Measurements from ENCODE around the gene MOXD1. TPM values are rescaled to one million over a fixed set of nuclear protein-coding genes. Genes with fewer than 3 reads are reported as not detected.

Gene MOXD1
- total RNA-seq, 1 experiment from 2014 or later, result 1.0 TPM

GRCh38 chr6:132256457-132256856 is 144.8 kb downstream of the MOXD1 start:
- Histone ChIP-seq H3K9me2 (ENCODE audit: insufficient read depth) (no peaks in the 10 kb centered on the region), H3K9me3 (ENCODE audit: control insufficient read depth in 1 of 2, insufficient read depth in 1 of 2, low read depth in 1 of 2, low read length in 2 of 2) (peaks cover 4 to 7% of the 10 kb centered on the region in 2 experiments; a peak in 2 of 4 replicates), H3K4me3 (replicated peaks in 1 of 2; ENCODE audit: low read depth in 1 of 2, low read length in 2 of 2) (no peak overlapping the region), H3K27me3 (ENCODE audit: insufficient read depth, low read length) (no peaks in the 10 kb centered on the region), H3K9ac (ENCODE audit: low read length) (no peak overlapping the region), H2AFZ (ENCODE audit: low read depth, low read length, poor library complexity, severe bottlenecking) (no peak overlapping the region), H3K27ac (ENCODE audit: low read depth, low read length) (no peak overlapping the region), H3K36me3 (ENCODE audit: control insufficient read depth in 1 of 2, insufficient read depth in 2 of 2, low read length in 2 of 2) (no peaks in the 10 kb centered on the region), H3K4me1 (ENCODE audit: control insufficient read depth in 1 of 2, insufficient read depth in 2 of 2, low read length in 2 of 2) (no peaks in the 10 kb centered on the region), H4K20me1 (ENCODE audit: insufficient read depth) (no peaks in the 10 kb centered on the region), H3K79me2 (ENCODE audit: insufficient read depth, low read length) (no peaks in the 10 kb centered on the region), H3K4me2 (ENCODE audit: low read length) (no peak overlapping the region)
- no peak for TF ChIP-seq SRF (IDR thresholded peaks at IDR 0.05; ENCODE audit: low read depth)
- TF ChIP-seq RAD21 (IDR thresholded peaks at IDR 0.05; ENCODE audit: low read depth), result no peak
- no TSS peak for BruUV-seq (replicated peaks)
- POLR2A ChIA-PET, result no interaction called here
- CTCF ChIA-PET, result no interaction called here
- RAD21 ChIA-PET (ENCODE audit: low non-redundant PET in 1 of 2, low total read pairs in 2 of 2, uncharacterized antibody in 2 of 2, unreplicated experiment in 2 of 2), result no interaction called here
- ATAC-seq, result no peak
- no peak for DNase-seq (ENCODE audit: low read depth, low spot score)
- intact Hi-C loops (cut with micrococcal nuclease), result loop anchor here (10.0 kb wide), 1 partner anchor 562 kb away; no protein-coding TSS in a partner anchor

DNA sequence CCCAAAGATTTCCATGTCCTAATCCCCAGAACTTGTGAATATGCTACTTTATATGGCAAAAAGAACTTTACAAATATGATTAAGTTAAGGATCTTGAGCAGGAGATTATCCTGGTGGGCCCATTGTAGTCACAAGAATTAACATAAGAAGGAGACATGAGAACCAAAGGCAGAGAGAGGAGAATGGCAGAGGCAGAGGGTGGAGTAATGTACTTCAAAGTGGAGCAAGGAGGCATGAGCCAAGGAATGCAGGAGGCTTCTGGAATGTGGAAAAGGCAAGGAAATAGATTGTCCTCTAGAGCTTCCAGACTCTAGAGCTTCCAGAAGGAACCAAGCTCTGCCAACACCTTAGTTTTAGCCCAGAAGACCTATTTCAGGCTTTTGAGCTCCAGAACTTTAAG is 147.4 kb downstream of the MOXD1 start:
- no peak overlapping the region for H3K4me2 ChIP-seq (ENCODE audit: low read length)
- TF ChIP-seq POLR2A (IDR thresholded peaks at IDR 0.05; ENCODE audit: borderline replicate concordance, extremely low read depth, insufficient read depth, insufficient read length) (no peak), YY1 (IDR thresholded peaks at IDR 0.05; ENCODE audit: extremely low read depth, insufficient replicate concordance, low read depth, low read length) (no peak)
- H3K79me2 ChIP-seq (ENCODE audit: insufficient read depth, low read length), result no peaks in the 10 kb centered on the region
- intact Hi-C loops (cut with micrococcal nuclease), result loop anchor here (10.0 kb wide), 1 partner anchor 559 kb away; no protein-coding TSS in a partner anchor
- H4K20me1 ChIP-seq (ENCODE audit: insufficient read depth), result no peaks in the 10 kb centered on the region
- ATAC-seq (no peak), DNase-seq (ENCODE audit: low read depth, low spot score) (no peak)
- no peak overlapping the region for H2AFZ ChIP-seq (ENCODE audit: low read depth, low read length, poor library complexity, severe bottlenecking)
- H3K4me3 ChIP-seq (replicated peaks in 1 of 2; ENCODE audit: low read depth in 1 of 2, low read length in 2 of 2), result no peak overlapping the region
- H3K9me3 ChIP-seq (ENCODE audit: control insufficient read depth in 1 of 2, insufficient read depth in 1 of 2, low read depth in 1 of 2, low read length in 2 of 2), result peaks cover 4 to 7% of the 10 kb centered on the region in 2 experiments; a peak in 2 of 4 replicates
- RAD21 ChIA-PET (ENCODE audit: low non-redundant PET in 1 of 2, low total read pairs in 2 of 2, uncharacterized antibody in 2 of 2, unreplicated experiment in 2 of 2), result no interaction called here
- H3K27me3 ChIP-seq (ENCODE audit: insufficient read depth, low read length), result no peaks in the 10 kb centered on the region
- H3K27ac ChIP-seq (ENCODE audit: low read depth, low read length), result no peak overlapping the region
- CTCF ChIA-PET, result interaction anchor here (1.6 kb wide), 1 partner anchor 26 kb away, joined by 5 read pairs; no protein-coding TSS in a partner anchor
- no peaks in the 10 kb centered on the region for H3K36me3 ChIP-seq (ENCODE audit: control insufficient read depth in 1 of 2, insufficient read depth in 2 of 2, low read length in 2 of 2)
- POLR2A ChIA-PET, result no interaction called here
- H3K9ac ChIP-seq (ENCODE audit: low read length), result no peak overlapping the region
- H3K9me2 ChIP-seq (ENCODE audit: insufficient read depth), result no peaks in the 10 kb centered on the region
- BruUV-seq (replicated peaks), result no TSS peak
- no peaks in the 10 kb centered on the region for H3K4me1 ChIP-seq (ENCODE audit: control insufficient read depth in 1 of 2, insufficient read depth in 2 of 2, low read length in 2 of 2)

All from HCT116 (cell line).